ENCODE measurements around the gene TCFL5.
A peak's percentile ranks its signal among the peaks of the same experiment; 100 is the strongest.
"Not testable (repeated sequence)": the region's sequence is repeated elsewhere in the genome, so short reads cannot be mapped to it uniquely, and the experiment has no call there.

DNA sequence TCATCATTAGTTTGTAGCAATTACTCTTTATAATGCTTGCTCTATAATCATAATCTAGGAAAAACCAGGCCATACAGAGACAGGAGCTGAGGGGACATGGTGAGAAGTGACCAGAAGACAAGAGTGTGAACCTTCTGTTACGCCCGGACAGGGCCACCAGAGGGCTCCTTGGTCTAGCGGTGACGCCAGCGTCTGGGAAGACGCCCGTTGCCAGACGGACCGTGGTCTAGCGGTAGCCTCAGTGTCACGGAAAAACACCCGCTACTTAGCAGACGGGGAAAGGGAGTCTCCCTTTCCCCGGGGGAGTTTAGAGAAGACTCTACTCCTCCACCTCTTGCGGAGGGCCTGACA is 12.0 kb upstream of the TCFL5 start:
- TF ChIP-seq, protein P1, sequence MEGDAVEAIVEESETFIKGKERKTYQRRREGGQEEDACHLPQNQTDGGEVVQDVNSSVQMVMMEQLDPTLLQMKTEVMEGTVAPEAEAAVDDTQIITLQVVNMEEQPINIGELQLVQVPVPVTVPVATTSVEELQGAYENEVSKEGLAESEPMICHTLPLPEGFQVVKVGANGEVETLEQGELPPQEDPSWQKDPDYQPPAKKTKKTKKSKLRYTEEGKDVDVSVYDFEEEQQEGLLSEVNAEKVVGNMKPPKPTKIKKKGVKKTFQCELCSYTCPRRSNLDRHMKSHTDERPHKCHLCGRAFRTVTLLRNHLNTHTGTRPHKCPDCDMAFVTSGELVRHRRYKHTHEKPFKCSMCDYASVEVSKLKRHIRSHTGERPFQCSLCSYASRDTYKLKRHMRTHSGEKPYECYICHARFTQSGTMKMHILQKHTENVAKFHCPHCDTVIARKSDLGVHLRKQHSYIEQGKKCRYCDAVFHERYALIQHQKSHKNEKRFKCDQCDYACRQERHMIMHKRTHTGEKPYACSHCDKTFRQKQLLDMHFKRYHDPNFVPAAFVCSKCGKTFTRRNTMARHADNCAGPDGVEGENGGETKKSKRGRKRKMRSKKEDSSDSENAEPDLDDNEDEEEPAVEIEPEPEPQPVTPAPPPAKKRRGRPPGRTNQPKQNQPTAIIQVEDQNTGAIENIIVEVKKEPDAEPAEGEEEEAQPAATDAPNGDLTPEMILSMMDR (IDR thresholded peaks at IDR 0.05 in 8 of 11, conservative IDR thresholded peaks at IDR 0.05 in 3 of 11), result peak in 9 of 11 experiments; percentile 18 to 68 (median 55)
- not testable (repeated sequence) for TF ChIP-seq POLR2A (IDR thresholded peaks at IDR 0.05)

Data from spleen (tissue), 7 donors.